G401.6 (cell line): ENCODE measurements around the gene C17orf67.
"Not testable (repeated sequence)": the region's sequence is repeated elsewhere in the genome, so short reads cannot be mapped to it uniquely, and the experiment has no call there.

Source experiments
- FAIRE-seq: peaks from 2 replicates; lab custom pipeline; 2012; peaks lifted over from hg19 to GRCh38; lab: Jason Lieb, UNC

The C17orf67 gene

DNA sequence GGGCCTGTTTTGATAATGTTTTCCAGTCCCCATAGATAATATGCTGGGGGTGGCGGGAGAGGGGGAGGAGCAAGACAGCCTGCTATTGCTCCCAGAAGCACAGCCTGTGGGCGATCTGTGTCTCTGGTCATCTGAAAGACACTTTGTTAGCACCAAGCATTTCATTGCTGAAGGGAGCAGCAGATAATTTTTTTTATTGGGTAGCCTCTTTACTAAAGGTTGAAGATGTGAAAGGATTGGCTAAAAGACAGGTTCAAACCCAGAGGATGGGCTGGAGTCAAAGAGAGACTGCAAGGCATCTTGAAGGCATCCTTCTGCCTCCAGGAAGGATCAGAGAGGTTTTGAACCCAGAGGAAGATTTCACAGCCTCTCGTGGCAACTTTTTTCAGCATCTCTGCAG, 60.6 kb downstream of the C17orf67 start:
- no peak for FAIRE-seq

DNA sequence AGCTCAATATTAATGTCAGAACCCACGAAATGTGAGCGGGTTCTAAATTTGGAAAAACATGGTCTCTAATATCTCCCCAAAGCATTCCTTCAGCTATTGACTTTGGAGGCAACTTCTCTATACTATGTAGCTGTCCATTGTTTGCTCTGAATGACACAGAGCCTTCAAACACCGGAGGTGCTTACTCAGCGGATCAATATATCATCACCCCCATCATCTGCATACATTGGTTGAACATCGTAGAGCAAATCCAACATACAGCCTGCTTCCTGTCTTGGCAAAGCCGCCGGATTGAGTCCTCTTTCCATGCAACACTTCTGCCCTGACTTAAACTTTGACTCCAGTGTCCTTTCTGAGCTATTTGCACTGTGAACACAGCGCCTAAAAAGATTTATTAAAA, 61.3 kb downstream of the C17orf67 start:
- no peak for FAIRE-seq

DNA sequence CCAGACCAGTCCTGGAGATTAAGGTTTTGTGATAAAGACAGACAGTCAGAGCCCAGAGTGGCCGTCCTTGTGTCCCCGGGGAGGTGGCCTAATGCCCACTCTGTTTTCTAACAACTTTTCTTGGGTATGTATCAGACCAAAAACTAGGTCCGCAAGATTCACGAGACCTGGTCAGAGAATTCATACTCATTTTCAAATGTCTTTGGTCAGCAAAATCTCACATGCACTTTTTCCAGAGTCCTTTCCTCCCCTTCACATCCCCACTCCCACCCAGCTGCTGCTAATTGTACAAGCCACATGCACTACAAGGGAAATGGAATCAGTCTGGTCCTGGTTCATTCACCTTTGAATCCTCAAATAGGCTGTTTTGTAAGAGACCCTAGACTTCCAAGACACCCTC, 61.7 kb downstream of the C17orf67 start:
- no peak for FAIRE-seq

DNA sequence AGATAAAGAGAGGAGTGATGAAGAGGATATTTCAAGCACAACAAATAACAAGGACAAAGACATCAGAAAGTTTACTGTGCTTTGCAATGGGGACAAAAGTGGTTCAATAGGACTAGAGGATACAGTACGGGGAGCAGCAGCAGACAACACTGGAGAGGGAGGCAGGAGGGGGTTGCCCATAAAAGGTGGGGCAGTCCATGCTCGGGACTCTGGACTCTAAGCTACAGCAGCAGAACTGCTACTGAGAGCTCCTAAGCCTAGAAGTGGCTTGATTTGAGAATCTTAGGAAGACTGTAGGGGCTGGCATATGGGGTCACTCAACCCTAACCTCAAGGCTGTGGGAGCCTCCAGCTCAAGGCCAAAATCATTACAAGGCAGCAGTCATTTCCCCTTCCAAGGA, 62.2 kb downstream of the C17orf67 start:
- FAIRE-seq, result no peak

DNA sequence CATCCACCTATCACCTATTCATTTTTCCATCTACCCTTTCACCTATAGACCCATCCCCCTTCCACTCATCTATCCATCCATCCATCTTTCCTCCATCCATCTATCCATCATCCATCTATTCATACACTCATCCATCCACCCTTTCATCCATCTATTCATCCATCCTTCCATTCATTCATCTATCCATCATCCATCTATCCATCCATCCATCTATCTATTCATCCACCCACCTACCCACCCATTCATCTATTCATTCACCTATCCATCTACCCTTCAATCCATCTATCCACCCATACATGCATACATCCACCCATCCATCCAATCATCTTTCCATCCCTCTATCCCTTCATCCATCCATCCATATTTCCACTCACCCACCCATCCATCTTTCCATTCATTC, 63.3 kb downstream of the C17orf67 start:
- no peak for FAIRE-seq

DNA sequence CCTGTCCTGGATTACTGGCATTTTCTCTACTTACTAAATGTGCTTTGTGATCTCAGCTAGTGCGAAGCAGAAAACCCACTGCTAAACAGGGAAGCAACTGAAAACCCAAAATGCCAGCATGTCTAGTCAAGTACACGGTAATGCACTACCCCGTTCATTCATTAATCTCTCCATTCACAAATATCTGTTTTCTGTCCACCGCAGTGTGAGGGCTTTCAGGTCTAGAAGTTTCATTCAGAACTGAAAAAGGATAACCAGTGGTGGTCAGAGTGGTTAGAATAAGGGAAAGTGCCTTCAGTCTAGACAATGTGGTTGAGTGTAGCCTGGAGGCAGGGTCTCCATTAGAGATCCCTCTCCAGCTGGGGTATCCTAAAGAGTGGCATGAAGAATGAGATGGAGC, 68.3 kb downstream of the C17orf67 start:
- FAIRE-seq, result no peak

DNA sequence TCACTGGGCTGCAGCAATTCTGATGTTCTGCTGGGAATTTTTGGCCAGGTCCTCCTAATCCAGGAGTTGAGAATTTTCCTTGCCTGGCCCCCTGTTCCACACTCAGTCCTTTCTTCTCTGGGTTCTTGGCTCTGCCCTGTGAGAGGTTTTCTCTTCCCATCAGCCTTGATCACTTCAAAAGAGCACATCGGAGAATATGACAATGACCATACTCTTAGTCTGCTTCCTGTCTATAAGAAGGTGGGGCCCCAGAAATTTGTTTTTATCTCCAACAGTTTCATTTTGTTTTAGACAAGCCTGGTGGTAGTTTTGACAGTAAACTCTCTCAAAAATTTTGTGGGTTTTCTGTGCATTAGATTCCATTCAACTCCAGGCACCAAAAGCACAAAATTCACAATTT, 70.7 kb downstream of the C17orf67 start:
- no peak for FAIRE-seq

DNA sequence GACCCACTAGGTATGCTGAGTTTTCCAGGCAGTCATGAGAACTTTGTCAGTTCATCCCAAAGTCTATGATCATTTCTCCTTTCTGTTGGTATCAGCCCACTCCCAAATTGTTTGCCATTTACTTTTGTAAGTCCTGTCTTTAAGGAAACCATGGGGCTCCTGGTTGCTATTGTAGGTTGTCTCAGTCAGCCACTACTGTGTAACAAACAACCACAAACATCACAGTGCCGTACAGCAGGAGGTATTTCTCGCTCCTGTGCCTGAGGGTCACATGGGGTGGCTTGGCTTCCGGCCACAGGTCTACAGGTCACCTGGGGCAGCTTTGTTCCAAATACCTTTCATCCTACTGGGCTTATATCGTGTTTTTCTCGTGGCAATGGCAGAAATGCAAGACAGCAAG, 71.6 kb downstream of the C17orf67 start:
- no peak for FAIRE-seq

DNA sequence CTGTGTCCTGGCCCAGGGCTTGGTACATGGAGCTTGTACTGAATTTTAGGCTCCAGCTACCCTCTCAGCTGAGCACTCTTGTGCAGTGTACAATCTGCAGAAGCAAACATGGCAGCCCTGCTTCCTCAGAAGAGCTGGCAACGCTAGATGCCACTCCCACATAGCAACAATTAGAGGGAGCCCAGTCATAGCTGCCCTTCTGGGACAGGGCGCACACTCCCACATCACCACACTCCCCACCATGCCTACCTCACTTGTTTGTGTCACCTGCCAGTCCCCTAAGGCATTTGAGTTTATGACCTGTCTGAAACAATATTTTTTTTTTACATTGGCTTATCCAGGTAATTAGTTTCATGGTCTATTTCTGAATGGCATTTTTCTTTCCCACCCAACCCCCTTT, 72.3 kb downstream of the C17orf67 start:
- FAIRE-seq, result no peak

DNA sequence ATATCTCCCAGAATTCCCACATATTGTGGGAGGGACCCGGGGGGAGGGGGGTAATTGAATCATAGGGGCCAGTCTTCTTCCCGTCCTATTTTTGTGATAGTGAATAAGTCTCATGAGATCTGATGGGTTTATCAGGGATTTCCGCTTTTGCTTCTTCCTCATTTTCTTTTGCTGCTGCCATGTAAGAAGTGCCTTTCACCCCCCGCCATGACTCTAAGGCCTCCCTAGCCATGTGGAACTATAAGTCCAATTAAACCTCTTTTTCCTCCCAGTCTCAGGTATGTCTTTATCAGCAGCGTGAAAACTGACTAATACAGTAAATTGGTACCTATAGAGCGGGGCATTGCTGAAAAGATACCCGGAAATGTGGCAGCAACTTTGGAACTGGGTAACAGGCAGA, 76.1 kb downstream of the C17orf67 start:
- not testable (repeated sequence) for FAIRE-seq

DNA sequence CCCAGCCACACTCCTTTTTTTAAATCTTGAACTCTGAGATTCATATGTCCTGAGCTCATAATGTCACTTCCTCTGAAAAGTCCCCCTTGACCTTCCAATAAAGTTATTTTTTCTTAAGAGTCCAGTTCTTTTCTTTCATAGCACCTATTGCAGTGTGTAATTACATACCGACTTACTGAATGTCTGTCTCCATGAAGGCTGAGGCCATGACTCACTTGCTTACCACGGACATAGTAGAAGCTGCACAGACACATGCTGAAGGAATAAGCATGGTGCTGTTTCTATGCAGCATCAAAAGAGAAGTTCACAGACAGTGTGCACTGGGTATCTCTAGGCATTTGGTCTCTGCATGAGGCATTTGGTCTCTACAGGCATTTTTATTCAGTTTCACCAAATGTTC, 77.2 kb downstream of the C17orf67 start:
- no peak for FAIRE-seq

DNA sequence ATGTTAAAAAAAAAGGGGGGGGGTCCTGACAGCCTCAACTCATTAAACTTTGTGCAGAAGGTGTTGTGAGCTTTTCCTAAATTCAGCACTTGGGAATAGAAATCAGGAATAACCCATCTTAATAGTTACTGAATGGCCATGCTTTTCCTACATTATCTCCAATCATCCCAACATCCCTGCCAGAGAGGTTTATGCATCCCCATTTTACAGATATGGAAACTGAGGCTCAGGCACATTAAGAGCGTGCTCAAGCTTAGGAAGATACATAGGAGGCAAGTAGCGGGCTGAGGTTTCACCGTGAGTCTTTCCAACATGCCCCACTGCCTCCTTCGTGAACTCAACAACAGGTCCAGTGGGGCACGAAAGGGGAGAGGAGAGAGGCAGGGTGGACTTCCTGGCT, 78.4 kb downstream of the C17orf67 start:
- no peak for FAIRE-seq

DNA sequence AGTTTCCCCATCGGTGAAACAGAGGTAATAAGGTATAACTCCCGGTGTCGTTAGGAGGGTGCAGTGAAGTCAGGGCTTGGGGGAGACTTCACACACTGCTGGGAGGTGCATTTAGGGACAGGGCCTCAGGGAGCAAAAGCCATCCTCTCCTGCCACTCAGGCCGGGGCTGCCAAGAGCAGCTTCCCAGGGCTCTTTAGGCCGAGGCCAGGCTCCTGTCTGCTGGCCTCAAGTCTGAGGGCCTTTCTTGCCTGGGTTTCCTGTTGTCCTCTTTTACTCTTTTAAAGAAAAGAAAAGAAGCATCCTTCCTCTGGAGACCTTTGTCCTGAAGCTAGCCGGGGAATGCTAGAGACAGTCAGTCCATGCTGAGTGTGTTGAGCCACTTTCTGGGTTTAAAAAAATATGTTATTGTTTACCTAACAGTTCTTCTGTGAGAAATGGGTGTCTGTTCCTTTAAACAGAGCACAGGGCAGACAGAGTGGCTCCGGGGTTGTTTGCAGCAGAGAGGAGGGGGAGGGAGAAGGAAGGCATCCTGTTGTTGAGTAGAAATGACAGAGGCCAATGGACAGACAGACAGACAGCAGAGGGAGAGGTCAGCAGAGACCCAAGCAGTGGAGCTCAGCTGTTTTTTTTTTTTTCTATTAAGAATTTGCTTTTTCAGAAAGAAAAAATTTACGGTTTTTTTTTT, 79.1 kb downstream of the C17orf67 start:
- FAIRE-seq, result no peak

DNA sequence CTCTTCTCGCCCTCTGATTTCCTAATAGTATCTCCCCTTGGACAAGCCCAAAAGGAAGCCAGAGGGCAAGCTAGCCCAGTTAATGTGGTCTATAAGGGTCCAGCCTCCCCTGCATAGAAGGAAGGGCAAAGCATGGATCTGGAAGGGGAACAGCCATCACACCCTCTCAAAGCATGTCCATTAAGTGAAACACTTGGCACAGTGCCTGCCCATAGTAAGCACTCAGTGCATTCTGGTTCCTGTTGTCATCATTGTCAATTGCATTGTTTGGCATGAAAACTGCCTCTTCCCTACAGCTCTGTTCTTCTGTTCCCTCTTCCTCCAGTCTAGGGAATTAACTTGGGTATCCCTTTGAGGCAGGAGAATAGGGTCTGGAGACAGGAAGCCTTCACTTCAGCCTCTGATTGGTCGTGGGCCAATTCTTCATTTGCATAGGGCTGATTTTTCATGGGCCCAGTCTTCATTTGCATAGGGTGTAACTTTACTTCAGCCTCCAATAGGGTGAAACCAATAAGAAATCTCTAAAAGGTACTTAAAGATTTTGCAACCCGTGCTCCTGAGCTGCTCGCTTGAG, 81.4 kb downstream of the C17orf67 start:
- no peak for FAIRE-seq

DNA sequence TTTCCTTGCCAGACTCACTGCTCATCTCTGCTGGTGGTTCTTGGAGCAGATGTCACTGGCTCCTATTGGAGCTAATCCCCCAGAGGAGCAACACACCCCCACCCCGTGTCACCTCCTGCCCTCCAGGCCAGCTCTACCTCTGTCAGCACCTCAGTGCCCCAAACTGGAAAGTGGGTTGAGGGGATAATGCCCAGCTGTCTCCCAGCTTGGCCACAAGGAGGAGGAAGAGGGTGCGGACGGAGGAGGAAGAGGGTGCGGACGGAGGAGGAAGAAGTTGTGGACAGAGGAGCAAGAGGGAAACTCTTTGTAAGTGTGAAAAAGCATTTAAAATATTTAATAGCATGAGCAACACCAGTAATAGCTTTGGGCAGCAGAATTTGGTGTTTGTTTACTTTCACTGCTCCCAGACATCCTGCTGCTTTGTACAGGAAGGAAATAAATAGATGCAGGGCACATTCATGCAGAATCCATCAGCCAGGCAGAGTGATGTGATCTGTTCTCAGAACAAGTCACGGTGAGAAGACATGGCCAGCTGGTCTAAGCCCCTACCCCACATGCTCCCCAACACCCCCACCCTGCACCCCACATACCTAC, 82.5 kb downstream of the C17orf67 start:
- FAIRE-seq, result no peak

DNA sequence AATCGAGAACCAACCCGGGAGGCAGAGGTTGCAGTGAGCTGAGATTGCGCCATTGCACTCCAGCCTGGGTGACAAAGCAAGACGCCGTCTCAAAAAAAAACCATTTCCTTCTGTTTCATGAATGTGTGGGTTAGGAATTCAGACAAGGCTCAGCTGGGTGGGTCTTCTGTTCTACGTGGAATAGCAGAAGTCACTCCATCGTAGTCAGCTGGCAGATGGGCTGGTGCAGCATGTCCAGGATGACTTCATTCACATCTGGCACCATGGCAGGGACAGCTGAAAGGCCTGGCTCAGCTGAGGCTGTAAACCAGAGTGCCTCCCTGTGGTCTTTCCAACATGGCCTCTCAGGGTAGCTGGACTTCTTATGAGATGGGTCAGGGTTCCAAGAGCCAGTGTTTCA, 89.0 kb downstream of the C17orf67 start:
- FAIRE-seq, result no peak

DNA sequence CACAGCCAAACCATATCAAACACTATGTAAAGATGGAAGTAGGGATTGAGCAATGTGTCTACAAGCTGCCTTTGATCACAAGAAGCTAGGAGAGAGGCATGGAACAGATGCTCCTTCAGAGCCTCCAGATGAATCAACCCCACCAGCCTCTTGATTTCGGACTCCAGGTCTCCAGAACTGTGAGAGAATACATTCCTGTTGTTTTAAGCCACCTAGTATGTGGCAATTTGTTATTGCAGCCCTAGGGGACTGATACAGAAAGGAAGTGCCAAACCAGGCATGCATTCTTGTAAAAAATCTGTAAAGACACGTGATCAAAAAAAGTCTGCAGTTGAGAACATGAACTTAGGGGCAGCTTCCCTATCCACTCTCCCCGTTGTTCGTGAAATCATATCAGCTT, 91.1 kb downstream of the C17orf67 start:
- no peak for FAIRE-seq
